ENCODE data around the gene DLL1. TPM values are rescaled to one million over a fixed set of nuclear protein-coding genes. Genes with fewer than 3 reads are reported as not detected.

Gene DLL1
- polyA plus RNA-seq, 2 of the 4 experiments (the other 2 are of a cell fraction), result 0.05 to 0.15 TPM

GRCh38 chr6:170235391-170236125 lies 55.3 kb downstream of the DLL1 start:
- no peaks in the 10 kb centered on the region for H3K9me3 ChIP-seq
- DNase-seq (ENCODE audit: low read depth in 1 of 2, low spot score in 1 of 2) (no peak), ATAC-seq (no peak), FAIRE-seq (no peak)
- H3K4me1 ChIP-seq, result no peaks in the 10 kb centered on the region
- TF ChIP-seq JUN (IDR thresholded peaks at IDR 0.05) (no peak), FOSB (CRISPR knock-in tag; IDR thresholded peaks at IDR 0.05) (no peak), EP300 (IDR thresholded peaks at IDR 0.05) (no peak), HOXA7 (CRISPR knock-in tag; IDR thresholded peaks at IDR 0.05) (no peak), HEYL (CRISPR knock-in tag; IDR thresholded peaks at IDR 0.05) (no peak), REST (IDR thresholded peaks at IDR 0.05) (no peak), RNF2 (IDR thresholded peaks at IDR 0.05; ENCODE audit: borderline replicate concordance, low read depth) (no peak), E2F6 (IDR thresholded peaks at IDR 0.05; ENCODE audit: borderline replicate concordance, low read depth) (no peak), MAX (IDR thresholded peaks at IDR 0.05) (no peak)
- TF ChIP-seq, protein P1, sequence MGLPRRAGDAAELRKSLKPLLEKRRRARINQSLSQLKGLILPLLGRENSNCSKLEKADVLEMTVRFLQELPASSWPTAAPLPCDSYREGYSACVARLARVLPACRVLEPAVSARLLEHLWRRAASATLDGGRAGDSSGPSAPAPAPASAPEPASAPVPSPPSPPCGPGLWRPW (IDR thresholded peaks at IDR 0.05), result no peak
- TF ChIP-seq, protein P2, sequence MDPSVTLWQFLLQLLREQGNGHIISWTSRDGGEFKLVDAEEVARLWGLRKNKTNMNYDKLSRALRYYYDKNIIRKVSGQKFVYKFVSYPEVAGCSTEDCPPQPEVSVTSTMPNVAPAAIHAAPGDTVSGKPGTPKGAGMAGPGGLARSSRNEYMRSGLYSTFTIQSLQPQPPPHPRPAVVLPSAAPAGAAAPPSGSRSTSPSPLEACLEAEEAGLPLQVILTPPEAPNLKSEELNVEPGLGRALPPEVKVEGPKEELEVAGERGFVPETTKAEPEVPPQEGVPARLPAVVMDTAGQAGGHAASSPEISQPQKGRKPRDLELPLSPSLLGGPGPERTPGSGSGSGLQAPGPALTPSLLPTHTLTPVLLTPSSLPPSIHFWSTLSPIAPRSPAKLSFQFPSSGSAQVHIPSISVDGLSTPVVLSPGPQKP (IDR thresholded peaks at IDR 0.05; ENCODE audit: low read depth, low read length), result no peak
- TF ChIP-seq, protein P3, sequence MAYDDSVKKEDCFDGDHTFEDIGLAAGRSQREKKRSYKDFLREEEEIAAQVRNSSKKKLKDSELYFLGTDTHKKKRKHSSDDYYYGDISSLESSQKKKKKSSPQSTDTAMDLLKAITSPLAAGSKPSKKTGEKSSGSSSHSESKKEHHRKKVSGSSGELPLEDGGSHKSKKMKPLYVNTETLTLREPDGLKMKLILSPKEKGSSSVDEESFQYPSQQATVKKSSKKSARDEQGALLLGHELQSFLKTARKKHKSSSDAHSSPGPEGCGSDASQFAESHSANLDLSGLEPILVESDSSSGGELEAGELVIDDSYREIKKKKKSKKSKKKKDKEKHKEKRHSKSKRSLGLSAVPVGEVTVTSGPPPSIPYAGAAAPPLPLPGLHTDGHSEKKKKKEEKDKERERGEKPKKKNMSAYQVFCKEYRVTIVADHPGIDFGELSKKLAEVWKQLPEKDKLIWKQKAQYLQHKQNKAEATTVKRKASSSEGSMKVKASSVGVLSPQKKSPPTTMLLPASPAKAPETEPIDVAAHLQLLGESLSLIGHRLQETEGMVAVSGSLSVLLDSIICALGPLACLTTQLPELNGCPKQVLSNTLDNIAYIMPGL (CRISPR knock-in tag; IDR thresholded peaks at IDR 0.05; ENCODE audit: borderline replicate concordance), result no peak
- no peak overlapping the region for H3K4me2 ChIP-seq
- H3K27ac ChIP-seq, result no peak overlapping the region
- POLR2A ChIA-PET, result no interaction called here
- WGBS (ENCODE audit: missing lambda C conversion rate), result 68% methylated on average over 12 of the region's 16 CpGs
- CTCF ChIA-PET, result no interaction called here
- no peak overlapping the region for H3K4me3 ChIP-seq

DNA sequence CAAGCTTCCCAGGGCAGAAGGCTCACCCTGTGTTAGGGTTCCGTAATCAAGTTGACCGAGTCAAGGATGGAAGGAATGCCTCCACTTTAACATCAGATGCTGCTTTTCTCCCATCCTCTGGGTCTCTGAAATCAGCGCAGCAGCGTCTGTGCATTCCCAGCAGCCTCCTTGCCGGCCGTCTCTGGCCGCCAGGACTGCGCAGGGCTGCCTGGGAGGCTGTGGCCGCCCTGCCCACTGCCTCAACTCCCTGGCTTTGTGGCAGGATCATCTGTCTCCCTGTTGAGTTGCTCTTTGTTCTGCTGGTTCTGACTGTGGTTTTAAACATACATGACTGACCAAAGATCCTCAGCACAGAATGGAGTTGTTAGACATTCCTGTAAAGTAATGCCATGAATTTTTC lies 56.5 kb downstream of the DLL1 start:
- H3K9me3 ChIP-seq, result no peaks in the 10 kb centered on the region
- no peaks in the 10 kb centered on the region for H3K4me1 ChIP-seq
- no peak for ATAC-seq
- POLR2A ChIA-PET, result interaction anchor here (0.7 kb wide), 1 partner anchor 58 kb away, joined by 3 read pairs; no protein-coding TSS in a partner anchor
- H3K4me2 ChIP-seq, result no peak overlapping the region
- CTCF ChIA-PET, result no interaction called here
- H3K27ac ChIP-seq, result no peak overlapping the region
- no peak overlapping the region for H3K4me3 ChIP-seq
- DNase-seq (ENCODE audit: low read depth in 1 of 2, low spot score in 1 of 2), result no peak
- no peak for FAIRE-seq
- WGBS (ENCODE audit: missing lambda C conversion rate), result 81% methylated on average over 9 of the region's 9 CpGs
- TF ChIP-seq SMC3 (IDR thresholded peaks at IDR 0.05) (no peak), E2F6 (IDR thresholded peaks at IDR 0.05; ENCODE audit: borderline replicate concordance, low read depth) (no peak), FOSL2 (IDR thresholded peaks at IDR 0.05) (no peak), FOSL2 (CRISPR knock-in tag; IDR thresholded peaks at IDR 0.05) (no peak), MAFK (IDR thresholded peaks at IDR 0.05; ENCODE audit: partially characterized antibody) (no peak), ZFP36 (IDR thresholded peaks at IDR 0.05; ENCODE audit: borderline replicate concordance, partially characterized antibody) (no peak), ZNF302 (CRISPR knock-in tag; IDR thresholded peaks at IDR 0.05) (no peak), MAX (IDR thresholded peaks at IDR 0.05) (no peak), CHD2 (IDR thresholded peaks at IDR 0.05; ENCODE audit: low read length, partially characterized antibody) (no peak), ZC3H11A (IDR thresholded peaks at IDR 0.05) (no peak), POLR2A (IDR thresholded peaks at IDR 0.05; ENCODE audit: low read length) (no peak)
- TF ChIP-seq, protein P2 (IDR thresholded peaks at IDR 0.05; ENCODE audit: low read depth, low read length), result no peak
- TF ChIP-seq, protein P4, sequence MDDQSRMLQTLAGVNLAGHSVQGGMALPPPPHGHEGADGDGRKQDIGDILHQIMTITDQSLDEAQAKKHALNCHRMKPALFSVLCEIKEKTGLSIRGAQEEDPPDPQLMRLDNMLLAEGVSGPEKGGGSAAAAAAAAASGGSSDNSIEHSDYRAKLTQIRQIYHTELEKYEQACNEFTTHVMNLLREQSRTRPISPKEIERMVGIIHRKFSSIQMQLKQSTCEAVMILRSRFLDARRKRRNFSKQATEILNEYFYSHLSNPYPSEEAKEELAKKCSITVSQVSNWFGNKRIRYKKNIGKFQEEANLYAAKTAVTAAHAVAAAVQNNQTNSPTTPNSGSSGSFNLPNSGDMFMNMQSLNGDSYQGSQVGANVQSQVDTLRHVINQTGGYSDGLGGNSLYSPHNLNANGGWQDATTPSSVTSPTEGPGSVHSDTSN (IDR thresholded peaks at IDR 0.05), result no peak
- TF ChIP-seq, protein P3 (CRISPR knock-in tag; IDR thresholded peaks at IDR 0.05; ENCODE audit: borderline replicate concordance), result no peak
